ENCODE data around the gene NACC2.

NACC2 gene

GRCh38 chr9:136007934-136008692 lies 87.0 kb downstream of the NACC2 start:
- DNase-seq: no peak

- no peak for DNase-seq
These were observed 87.7 kb downstream of the NACC2 start for GRCh38 chr9:136007276-136007933.

GRCh38 chr9:136006169-136006568 lies 88.9 kb downstream of the NACC2 start:
- no peak for DNase-seq

DNA sequence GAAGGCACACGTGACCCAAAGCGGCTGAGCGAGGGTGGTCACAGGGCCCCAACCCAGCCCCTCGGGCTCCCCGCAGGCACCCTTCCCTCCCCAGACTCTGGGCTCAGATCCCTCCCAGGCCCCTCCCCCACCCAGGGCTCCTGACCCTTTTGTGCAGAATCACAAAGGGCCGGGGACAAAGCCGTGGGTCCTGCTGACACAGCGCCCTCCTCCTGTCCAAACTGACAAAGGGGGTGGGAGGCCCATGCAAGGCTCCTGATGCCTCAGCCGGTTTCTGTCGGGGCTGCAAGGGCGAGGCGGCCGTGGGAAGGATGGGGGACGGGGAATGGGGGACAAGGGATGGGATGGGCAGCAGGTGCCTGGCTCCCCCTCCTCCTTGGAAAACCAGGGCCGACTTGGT lies 90.4 kb downstream of the NACC2 start:
- no peak for DNase-seq

GRCh38 chr9:136004219-136004618 lies 90.9 kb downstream of the NACC2 start:
- no peak for DNase-seq

DNA sequence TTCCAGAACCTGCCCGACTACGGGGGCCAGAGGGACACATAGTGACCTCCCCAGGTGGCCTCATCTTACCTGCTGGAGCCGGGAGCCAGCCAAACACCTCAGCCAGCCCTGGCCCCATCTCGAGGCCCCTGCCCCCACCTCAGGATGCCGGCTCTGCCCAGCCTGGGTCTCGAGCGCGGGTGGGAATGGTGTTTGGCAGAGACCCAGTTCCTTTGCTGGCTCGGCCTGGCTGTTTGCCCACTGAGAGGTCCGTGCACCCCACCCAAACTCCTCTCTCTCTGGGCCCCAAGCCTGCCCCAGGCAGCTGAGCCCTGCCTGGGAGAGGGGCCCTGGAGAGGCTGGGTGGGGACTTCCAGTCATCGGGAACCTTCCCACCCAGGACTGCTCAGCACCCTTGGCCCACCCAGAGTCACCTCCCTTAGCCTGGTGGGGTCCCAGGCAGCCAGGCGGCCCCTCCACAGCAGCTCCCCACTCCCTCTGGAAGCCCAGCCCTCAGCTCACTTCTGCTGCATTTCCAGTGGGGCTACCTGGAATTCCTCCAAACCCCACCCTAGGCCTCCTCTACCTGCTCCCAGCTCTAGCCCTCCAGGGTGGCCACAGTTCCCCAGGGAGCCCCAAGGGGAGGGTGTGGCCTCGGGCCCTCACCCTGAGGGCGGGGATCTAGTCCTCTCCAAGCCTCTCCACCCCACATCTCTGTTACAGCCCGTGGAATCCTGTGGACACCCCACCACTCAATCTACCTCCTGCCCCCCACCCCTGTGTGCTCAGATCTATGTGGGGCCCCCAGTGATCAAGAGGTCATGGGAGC lies 91.5 kb downstream of the NACC2 start:
- no peak for DNase-seq

DNA sequence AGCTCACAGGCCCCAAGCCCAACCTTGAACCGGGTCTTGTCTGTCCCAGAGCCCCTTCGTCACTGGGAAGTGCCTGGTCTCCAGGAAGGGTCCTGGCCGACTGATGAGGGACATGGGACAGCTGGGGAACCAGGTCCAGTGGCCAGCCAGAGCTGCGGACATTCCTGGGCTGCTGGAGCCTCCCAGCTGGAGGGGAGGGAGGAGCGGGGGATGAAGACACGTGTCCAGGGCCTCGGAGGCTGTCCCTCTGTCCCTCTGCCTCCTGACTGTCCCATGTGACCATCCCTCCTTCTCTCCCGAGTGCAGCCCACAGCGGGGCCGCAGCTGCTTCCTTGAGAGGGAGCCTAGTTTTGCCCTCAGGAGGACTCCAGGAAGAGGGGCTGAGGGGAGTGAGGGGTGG lies 92.2 kb downstream of the NACC2 start:
- DNase-seq: no peak

GRCh38 chr9:136002215-136002614 lies 92.9 kb downstream of the NACC2 start:
- no peak for DNase-seq

GRCh38 chr9:136001231-136001630 lies 93.9 kb downstream of the NACC2 start:
- DNase-seq: no peak

- DNase-seq: no peak
These were observed 96.5 kb downstream of the NACC2 start for GRCh38 chr9:135998410-135999071.

DNA sequence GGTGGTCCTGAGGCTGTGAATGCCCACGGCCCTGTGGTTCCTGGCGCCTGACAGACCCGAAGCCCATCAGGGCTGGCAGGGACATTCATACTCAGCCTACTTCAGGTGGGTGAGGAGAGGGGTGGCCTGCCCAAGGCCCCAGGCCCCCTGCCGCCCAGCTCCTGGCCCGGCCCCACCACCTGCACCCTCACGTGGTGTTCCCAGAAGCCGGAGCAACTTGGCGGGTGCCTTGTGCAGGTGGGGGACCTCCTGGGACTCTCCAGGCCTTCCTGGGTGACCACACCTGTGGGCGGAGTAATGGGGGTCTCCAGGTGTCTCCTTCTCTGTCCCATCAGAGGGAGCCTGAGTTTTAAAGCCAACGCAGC lies 97.1 kb downstream of the NACC2 start:
- no peak for DNase-seq

DNA sequence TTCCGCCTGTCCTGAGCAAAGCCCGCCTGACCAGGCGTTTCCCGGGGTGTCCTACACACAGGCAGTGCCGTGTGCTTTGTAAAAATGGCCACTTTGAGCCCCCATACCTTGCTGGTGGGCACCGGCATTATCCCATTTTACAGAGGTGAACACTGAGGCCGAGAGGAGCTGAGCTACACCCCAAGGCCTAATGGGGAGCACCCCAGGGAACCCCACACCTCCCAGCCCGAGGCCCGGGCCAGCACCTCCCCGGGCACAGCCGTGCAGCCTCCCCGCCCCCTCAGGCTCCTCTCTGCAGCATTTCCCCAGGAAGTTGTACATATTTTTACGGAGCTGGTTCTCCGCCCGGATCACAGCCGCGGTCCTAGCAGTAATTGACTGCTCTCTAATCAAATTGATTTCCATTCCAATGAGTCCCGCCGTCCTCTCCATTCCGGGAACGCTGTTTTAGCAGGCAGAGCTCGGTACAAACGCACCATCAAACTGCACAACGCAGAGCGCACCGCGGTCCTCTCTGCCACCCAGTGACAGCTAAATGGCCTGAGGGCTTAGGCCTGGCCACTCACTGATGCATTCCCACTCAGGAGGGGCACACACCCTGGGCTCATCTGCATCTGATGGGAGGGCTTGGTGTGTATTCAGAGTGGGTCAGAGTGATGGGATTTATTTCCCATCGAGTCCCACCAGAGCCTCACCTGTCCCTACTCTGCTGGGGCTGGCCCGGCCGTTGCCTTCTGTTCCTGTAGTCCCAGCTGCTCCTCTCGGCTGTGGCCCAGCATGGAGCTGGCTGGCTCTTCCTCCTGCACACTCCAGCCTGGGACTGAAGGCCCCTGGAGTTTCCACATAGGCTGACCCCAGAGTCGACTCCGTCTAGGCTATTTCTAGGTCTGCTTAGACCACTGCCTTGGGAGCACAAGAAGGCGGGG lies 97.7 kb downstream of the NACC2 start:
- DNase-seq: no peak

- DNase-seq: no peak
These were observed 99.3 kb downstream of the NACC2 start for GRCh38 chr9:135995816-135996215.

DNA sequence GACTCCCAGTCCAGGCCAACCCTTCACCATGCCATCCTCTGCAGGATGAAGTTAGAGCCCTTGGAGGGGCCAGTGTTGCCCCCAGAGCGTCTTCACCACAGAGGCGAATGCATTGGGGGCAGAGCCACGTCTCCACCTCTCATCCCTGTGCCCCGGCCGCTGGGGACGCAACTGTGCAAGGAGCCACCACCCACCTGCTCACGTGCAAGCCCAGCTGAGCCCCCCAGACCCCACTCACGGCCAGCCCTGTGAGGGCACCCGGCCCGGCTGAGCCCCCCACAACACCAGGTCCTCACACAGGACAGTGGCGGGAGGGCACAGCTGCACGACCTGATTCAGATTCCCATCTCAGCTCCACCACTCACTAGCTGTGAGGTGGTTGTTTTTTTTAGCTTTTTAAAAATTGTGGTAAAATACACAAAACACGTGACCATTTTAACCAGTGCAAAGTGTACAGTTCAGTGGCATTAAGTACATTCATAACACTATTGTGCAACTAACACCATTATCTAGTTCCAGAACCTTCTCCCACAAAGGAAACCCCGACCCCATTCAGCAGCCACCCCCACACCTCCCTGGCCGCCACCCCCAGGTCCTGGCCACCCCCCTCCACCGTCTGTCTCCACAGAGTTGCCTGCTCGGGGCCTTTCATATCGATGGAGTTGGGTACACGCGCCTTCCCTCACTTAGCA lies 100.4 kb downstream of the NACC2 start:
- no peak for DNase-seq

DNA sequence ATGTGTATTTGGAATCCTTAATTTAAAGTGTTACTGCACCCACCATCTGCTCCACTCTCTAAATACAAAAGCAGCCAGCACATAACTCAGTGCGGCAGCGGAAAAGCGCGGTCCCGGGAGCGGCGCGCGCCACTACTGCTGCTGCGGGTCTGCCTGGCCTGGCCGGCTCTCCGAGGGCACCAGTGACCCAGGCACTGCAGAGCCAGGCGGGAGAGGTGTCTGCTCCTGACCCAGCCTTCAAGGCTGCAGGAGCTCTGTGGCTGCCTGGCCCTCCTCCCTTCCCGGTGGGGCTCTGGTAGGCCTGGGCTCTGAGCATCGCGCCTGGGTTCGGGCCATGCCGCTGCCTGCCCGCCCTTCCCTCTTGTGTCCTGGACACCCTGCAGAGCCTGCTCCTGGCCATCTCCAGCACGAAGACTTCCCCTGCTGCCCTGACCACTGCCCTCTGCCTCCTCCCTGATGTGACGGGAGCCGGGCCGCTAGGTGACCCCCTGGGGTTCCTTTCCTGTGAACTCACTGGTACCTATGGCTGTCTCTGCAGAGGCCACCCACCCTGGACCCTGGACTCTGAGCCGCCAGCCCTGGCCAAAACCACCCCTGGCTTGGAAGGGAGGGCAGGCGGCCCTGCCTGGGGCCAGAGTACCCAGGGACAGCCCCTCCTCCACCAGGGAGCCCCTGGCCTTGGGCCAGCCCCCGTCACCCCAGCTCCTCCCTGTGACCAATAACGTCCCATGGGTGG lies 101.2 kb downstream of the NACC2 start:
- no peak for DNase-seq

DNA sequence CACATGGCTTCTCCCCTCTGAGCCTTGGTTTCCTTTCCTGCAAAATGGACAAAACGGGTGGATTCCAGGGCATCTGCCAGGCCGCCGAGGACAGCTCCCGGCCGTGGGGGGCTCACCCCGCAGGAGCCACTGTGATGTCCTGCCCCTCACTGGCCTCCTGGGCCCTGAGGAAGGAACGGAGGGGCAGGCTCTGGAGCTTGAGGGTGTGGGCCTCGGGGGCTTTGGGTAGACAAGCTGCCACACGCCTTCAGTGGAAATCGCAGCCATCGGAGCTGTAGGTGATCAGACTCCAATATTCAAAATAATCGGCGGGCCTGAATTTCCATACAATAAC lies 101.7 kb downstream of the NACC2 start:
- DNase-seq: no peak

- peak; percentile 77 for DNase-seq
These were observed 102.3 kb downstream of the NACC2 start for GRCh38 chr9:135992486-135993408.

- no peak for DNase-seq
These were observed 103.3 kb downstream of the NACC2 start for GRCh38 chr9:135991771-135992170.

DNA sequence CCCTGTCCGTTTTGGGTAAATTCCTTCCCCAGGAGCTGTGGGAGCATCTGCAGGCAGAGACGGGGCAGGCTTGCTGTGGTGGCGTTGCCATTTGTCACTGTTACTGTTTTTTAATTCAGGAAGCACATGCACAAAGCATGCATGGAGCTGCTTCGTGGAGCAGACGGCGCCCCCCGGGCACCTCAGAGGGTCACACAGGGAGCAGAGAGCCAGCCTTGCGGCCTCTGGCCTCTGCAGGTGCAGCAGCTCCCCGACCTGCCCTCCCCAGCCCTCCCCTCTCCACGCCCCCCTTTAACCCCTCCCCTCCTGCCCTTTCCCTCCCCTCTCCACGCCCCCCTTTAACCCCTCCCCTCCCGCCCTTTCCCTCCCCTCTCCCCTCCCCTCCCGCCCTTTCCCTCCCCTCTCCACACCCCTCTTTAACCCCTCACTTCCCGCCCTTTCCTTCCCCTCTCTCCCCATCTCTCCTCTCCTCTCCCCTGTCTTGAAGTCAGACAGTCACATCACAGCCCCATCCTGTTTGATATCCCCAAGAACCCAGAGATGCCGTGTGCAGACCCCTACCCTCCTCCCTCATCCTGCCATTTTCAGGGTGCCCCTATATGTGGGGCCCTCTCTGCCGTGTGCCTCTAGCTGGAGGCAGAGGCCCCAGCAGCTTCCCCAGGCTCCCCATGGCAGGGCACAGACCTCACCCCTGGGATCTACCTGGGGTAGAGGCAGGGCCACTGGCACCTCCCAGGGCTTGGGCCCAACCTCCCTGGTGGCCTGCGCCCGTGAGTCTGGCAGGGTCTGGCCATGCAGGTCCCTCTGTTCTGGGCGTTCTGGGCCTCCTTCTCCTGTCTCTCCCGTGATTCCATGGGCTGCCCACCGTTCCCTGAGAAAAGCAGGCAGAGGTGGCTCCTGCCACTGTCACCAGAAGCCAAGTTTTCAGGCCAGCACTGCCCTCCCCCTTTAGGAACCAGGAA lies 104.3 kb downstream of the NACC2 start:
- DNase-seq: peak; percentile 74
